ENCODE measurements around the gene POLR3K.
"Not testable (repeated sequence)": the region's sequence is repeated elsewhere in the genome, so short reads cannot be mapped to it uniquely, and the experiment has no call there.

The POLR3K gene

DNA sequence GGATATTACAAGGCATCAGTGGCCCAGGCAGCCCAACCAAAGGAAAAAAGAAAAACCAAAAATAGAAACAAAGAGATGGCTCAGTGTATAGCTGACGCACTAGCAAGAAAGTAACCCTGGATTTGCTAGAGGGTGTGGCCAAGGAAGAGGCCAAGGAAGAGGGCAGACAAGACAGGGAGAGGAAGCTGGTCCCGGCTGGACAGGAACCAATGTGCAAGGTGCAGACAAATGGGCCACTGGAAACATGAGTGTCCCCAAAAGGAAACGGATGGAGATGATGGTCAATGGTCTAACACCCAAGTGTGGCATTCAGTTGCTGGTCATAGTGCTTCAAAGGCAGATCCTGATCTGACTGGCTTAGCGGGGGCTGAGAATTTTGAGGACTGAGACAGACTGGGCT, 10.7 kb downstream of the POLR3K start:
- no peak for DNase-seq (ENCODE audit: low read depth in 2 of 2)

DNA sequence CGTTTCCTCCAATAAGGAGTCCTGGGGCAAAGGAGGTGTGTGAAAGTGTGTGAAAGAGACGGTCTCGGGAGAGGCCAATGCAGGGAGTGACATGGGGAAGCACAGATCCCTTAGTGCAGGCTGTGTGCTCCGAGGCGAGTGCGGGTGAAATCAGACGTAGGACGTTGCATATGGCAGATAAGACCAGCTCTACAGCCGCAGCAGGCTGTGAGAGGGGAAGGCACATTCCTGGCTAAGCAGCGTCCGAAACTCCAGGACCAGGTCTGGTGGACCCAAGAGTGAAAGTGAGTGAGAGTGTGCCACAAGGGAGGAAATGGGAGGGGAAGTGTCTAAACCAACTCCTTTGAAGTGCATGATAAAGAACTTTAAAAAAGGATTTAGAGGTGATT, 11.3 kb downstream of the POLR3K start:
- no peak for DNase-seq (ENCODE audit: low read depth in 2 of 2)

DNA sequence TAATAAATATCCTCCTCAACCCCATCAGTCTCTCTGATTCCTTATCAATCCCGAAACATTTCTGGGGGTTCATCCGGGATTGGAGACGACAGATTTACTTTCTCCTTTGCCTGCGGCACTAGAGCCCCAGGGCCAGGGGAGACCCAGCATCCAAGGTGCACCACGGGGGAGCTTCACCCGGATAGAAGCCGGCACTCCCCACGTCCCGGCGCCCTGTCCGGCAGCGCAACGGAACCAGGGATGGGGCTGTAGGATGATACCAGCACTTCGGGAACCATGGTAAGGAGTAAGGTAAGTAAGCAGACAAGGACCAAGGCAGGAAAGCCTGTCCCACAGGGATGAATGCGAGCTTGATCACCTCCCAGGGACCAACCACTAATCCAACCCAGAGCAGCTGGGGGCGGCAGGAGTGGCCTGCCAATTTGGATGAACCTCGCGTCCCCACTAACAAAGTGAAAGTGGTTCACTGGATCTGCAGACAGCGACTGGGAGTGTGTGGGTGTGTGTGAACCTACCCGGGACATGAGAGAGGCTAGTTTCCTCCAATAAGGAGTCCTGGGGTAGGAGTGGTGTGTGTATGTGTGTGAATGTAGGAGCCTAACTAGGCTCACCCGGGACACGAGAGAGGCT, 11.9 kb downstream of the POLR3K start:
- no peak for DNase-seq (ENCODE audit: low read depth in 2 of 2)

DNA sequence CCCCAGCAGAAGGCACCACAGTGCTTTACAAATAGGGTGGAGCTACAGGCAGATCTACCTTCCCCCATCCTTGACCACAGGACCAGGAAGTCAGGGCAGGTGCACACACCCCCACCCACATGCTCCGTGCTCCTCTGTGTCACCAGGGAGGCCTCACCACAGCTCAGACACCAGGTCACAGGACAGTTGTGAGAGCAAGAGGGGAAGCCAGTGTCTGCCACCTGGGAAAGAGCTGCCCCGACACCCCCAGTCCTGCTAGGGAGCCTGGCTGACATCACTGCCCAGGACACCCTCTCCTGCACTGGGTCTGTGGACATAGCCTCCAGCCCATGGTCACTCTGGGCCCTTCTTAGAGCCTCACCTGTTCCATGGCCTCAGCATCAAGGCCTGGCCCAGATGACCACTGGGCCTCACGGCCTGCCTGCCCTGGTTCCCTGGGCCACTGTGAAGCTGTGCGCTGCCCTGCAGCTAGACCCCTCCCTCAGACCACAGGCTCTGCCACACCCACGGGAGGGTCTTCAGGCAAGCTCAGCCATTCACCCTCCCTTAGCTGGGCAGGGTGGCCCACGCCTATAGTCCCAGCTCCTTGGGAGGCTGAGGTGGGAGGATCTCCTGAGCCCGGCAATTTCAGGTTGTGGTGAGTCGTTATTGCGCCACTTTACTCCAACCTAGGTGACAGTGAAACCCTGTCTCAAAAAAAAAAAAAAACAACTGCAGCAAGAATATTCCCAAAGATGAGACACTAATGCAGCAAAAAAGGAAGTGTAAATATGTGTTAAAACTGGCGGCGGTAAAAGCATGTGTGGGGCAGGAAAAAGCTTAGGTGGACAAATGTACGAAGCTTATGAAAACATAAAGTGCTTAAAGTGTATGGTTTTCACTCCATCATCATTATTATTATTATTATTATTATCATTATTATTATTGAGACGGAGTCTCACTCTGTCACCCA, 14.2 kb downstream of the POLR3K start:
- DNase-seq (ENCODE audit: low read depth in 2 of 2): no peak

DNA sequence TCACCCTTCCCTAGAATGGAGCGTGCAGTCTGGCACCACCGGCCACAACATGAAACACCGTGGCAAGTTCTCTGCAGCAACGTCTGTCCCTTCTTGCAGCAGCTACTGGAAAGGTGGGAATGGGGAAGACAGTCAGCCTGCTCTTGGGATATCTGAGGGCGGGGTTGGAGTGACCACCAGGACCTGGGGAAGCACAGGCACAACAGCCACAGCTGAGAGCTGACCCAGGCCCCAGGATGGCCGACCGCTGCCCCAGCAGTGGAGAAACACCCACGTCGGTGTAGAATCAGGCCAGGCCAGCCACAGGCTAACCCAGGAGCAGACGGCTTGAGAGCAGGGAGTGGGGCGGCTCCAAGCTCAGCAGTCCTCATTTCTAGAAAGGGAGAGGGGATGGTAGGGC, 15.2 kb downstream of the POLR3K start:
- not testable (repeated sequence) for DNase-seq (ENCODE audit: low read depth in 2 of 2)

DNA sequence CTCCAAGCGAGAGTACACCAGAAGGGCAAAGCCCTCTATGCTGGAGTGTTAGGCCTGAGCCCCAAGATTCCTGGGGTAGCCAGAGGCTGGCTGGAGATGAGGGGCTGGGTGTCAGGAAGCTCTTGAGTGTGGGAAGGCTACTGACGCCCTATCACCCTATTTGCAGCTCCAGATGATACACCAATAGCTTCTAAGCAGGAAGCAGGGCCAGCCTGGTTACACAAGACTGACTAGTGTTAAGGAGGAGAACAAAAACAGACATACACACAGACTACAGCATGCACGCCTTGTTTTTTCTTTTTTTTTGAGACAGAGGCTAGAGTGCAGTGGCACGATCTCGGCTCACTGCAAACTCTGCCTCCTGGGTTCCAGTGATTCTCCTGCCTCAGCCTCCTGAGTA, 15.9 kb downstream of the POLR3K start:
- no peak for DNase-seq (ENCODE audit: low read depth in 2 of 2)

DNA sequence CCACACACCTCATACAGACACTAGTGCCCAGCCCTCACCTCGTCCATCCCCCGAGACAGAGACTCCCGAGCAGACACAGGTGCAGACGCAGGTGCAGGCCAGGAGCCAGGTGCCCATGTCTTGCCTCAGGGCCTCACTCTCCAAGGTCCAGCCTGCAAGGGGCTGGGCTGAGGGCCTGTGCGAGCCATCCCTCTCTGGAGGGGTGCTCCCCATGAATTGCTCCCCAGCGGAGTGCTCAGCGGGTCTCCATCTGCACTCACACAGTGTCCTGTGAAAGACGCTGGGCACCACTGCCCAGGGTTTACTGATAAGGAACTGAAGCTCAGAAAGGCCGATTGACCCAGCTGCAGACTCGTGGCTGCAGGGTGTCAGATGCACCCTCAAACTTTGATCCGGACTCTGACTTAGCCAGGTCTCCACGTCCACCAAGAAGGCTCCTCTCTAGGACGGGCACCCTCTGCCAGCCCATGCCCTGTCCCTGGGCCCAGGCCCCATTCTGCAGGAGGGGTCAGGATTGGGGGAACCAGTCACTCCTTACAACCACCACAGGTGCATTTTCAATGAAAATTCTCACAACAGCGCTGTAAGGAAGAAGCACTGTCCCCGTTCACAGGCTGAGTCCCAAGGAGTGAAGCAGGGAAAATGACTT, 16.9 kb downstream of the POLR3K start:
- DNase-seq (ENCODE audit: low read depth in 2 of 2): no peak

DNA sequence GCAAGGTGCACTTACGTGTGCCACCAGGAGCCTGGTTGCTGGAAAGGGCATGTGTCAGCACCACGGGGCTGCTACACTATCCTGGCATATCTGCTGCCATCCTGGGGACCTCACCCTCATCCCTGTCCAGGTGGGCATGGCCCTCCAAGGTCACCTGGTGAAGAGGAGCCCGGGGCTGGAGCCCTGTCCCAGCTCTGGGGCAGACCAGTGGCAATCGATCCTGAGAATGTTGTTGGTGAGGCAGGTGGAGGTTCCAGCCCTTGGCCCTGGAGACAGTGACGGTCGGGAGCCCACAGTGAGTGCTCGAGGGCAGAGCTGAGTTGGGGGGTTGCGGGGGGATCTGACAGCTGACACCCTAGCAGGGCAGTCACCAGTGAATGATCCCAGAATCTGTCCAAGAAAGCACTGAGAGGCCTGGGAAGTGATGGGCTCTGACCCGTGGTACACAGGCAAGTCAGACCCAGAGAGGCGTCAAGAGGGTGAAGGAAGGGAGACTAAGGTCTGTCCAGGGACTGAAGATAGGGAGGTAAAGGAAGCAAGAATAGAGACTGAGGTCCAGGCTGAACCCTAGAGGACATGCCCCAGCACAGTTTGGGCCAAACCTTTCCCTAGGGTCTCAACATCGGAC, 17.6 kb downstream of the POLR3K start:
- DNase-seq (ENCODE audit: low read depth in 2 of 2): no peak

DNA sequence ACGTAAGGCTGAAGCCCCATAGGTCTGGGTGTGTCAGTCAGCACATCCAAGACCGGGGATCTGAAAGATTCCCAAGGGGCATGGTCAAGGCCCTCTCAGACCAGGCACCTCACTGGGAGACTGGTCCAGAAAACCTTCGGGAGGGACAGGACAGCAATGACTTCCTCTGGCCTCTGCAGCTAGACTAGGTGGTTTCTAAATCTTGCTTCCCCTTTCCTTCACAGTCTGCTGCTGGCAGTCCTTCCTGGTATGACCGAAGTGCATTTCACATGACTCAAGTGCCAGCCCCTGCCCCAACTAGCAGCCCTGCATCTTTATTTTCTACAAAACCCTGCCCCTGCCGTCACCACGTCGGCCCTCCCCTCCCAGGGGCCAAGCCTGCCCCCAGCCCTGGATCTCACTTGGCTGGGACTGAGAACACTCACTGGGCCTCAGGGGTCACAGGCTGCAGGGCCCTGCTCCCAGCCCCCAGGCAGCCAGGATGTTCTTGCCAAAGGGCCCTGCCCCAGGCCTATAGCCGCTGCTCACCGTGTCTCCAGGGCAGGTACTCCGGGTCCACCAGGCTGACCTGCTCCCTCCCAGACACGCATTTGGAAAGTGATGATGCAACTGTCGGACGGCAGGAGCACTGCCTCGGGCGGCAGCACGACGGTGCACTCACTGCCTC, 18.3 kb downstream of the POLR3K start:
- DNase-seq (ENCODE audit: low read depth in 2 of 2): no peak

DNA sequence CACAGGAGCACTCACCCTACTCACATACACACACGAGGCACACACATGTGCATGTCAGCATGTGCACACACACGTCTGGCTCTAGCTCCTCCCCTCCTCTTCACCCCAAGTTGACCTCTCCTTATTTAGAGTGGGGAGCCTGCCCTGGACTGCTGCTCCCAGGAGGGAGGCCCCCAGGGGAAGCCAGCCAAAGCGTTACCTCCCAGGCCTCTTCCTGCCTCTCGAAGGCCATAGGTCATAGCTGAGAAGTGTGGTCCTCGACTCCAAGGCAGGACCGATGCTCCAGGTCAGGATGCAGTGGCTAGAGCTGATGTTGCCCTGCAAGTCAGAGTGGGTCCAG, 18.8 kb downstream of the POLR3K start:
- DNase-seq (ENCODE audit: low read depth in 2 of 2): no peak

DNA sequence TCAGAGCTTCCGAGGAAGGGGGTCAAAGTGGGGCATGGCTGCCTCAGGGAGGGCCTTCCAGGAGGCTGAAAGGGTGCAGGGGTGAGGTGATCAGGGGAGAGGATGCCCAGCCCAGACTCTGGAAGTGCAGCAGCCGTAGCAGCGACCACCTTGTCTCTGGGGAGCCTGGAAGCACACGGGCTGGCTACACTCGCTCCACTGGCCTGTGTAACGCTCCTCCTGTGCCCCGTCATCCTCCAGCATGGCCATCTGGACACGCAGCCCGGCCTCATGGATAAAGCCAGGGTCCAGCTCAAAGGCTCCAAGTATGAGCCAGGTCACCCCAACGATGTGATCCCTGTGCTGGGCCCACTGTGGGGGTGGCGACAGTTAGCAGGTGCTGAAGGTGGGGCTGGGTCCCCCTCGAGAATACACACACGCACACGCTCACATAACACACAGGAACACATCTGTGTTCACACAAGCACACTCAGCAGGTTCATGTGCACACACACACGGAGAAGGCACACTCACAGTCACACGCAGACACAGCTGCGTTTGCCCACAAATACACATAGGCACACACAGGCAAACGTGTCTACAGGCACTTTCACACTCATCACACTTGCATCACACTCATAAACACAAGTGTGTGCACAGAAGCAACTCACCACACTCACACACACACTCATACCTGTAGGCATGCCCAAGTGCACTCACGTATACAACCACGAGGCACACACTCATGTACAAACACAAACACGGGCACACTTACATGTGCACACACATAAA, 19.3 kb downstream of the POLR3K start:
- no peak for DNase-seq (ENCODE audit: low read depth in 2 of 2)

DNA sequence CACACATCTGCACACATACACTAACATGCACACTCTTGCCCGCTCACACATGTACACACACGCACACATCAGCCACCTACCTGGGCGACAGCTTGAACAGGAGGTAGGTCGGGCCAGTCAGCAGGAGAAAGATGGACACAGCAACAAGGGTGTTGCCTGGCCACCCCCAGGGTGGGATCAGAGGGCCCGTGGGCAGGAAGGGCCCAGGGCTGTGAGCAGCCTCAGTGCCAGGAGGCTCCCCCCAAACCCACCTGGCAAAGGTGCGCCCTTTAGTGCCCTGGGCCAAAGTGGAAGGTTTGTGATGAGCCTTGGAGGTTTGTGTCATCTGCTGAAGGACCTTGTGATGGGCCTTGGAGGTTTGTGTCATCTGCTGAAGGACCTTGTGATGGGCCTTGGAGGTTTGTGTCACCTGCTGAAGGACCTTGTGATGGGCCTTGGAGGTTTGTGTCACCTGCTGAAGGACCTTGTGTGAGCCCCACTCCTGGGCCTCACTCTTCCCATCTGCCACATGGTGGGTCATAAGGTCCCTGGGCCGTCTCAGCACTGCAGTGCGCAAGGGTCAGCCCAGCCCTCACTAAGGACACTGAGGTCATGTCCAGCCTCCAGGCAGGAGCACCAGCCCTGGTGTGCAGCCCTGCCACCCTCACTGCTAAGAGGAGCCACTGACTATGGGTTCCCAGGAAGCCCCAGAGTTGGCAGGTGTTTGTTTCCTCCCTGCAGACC, 20.1 kb downstream of the POLR3K start:
- not testable (repeated sequence) for DNase-seq (ENCODE audit: low read depth in 2 of 2)

DNA sequence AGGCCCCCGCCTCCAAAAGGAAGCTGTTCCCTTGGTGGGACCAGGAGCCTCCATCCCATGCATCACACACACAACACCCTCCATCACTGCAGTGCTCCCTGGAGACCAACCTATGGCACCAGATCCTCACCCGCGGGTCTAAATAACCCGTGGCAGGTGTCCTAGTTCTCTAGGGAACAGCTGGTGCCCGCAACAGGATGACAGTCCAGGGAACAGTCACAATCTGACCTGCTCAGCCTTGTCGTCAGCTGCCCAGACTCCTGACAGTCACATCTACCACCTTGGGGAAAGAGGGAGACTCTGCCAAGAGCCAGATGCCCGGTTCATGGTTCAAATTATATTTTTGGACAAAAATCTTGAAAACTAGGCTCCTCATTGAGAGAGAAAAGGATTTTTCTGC, 22.8 kb downstream of the POLR3K start:
- DNase-seq (ENCODE audit: low read depth in 2 of 2): not testable (repeated sequence)

DNA sequence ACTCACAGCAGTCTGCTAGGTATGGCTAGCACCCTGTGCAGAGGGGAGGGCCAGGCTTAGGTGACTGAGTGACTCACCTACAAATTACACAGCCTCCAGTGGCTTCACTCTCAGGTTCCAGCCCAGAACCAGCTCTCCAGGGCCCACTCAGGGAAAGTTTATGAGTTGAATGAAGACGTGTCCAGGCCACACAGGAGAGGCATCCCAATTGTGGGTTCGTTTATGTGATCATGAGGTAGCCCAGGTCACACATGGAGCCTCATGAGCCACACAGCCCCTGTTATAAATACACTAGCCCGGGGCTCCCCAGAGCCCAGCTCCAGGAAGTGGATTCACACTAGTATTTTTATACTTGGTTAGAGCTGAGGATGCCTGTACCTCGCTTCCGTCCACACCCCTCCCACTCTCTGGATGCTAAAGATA, 27.5 kb downstream of the POLR3K start:
- not testable (repeated sequence) for DNase-seq (ENCODE audit: low read depth in 2 of 2)

DNA sequence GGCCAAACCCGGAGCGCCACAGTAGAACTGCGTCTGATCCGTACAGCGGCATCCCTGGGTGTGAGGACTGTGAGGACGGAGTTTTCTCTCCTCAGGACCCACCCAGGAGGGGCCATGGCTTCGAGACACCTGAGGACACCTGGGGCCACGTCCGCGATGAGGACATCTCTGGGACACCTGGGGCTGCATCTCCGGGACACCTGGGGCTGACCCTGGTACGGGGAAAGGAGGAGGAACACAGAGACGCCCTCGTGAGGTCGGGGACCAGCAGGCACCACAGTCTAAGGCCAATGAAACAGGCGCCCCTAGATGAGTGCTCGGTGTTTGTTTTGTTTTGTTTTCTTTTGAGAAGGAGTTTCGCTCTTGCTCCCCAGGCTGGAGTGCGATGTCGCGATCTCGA, 29.3 kb downstream of the POLR3K start:
- not testable (repeated sequence) for DNase-seq (ENCODE audit: low read depth in 2 of 2)

DNA sequence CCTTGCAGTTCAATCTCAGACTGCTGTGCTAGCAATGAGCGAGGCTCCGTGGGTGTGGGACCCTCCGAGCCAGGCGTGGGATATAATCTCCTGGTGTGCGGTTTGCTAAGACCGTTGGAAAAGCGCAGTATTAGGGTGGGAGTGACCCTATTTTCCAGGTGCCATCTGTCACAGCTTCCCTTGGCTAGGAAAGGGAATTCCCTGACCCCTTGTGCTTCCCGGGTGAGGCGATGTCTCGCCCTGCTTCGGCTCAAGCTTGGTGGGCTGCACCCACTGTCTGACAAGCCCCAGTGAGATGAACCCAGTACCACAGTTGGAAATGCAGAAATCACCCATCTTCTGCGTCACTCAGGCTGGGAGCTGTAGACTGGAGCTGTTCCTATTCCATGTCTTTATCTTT, 32.5 kb downstream of the POLR3K start:
- DNase-seq (ENCODE audit: low read depth in 2 of 2): not testable (repeated sequence)

DNA sequence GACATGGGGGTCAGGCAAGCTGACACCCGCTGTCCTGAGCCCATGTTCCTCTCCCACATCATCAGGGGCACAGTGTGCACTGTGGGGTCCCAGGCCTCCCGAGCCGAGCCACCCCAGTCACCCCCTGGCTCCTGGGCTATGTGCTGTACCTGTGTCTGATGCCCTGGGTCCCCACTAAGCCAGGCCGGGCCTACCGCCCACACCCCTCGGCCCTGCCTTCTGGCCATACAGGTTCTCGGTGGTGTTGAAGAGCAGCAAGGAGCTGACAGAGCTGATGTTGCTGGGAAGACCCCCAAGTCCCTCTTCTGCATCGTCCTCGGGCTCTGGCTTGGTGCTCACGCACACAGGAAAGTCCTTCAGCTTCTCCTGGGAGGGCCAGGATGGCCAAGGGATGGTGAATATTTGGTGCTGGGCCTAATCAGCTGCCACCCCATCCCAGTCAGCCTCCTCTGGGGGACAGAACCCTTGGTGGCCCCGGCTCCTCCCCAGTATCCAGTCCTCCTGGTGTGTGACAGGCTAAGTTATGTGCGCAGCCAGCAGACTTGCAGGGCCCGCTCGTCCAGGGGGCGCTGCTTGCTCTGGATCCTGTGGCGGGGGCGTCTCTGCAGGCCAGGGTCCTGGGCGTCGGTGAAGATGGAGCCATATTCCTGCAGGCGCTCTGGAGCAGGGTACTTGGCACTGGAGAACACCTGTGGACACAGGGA, 36.2 kb downstream of the POLR3K start:
- not testable (repeated sequence) for DNase-seq (ENCODE audit: low read depth in 2 of 2)

DNA sequence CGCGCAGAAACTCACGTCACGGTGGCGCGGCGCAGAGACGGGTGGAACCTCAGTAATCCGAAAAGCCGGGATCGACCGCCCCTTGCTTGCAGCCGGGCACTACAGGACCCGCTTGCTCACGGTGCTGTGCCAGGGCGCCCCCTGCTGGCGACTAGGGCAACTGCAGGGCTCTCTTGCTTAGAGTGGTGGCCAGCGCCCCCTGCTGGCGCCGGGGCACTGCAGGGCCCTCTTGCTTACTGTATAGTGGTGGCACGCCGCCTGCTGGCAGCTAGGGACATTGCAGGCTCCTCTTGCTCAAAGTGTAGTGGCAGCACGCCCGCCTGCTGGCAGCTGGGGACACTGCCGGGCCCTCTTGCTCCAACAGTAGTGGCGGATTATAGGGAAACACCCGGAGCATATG, 42.6 kb downstream of the POLR3K start:
- DNase-seq (ENCODE audit: low read depth in 2 of 2): not testable (repeated sequence)

DNA sequence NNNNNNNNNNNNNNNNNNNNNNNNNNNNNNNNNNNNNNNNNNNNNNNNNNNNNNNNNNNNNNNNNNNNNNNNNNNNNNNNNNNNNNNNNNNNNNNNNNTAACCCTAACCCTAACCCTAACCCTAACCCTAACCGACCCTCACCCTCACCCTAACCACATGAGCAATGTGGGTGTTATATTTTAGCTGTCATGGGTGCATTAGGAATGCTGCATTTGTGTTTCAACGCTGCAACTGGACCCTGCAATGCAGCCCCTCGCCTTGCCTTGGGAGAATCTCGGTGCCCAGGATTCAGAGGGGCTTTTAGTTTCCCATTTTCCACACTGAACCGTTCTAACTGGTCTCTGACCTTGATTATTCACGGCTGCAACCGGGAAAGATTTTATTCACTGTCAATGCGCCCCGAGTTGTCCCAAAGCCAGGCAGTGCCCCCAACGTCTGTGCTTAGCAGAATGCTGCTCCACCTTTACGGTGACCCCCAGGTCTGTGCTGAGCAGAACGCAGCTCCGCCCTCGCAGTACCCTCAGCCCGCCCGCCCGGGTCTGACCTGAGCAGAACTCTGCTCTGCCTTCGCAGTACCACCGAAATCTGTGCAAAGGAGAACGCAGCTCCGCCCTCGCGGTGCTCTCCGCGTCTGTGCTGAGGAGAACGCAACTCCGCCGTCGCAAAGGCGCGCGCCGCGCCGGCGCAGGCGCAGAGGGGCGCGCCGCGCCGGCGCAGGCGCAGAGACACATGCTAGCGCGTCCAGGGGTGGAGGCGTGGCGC, 43.3 kb downstream of the POLR3K start:
- no peak for DNase-seq (ENCODE audit: low read depth in 2 of 2)
